Ascending aorta (tissue), 2 donors: Measurements from ENCODE around the gene PPP6R1. TPM values are rescaled to one million over a fixed set of nuclear protein-coding genes. Genes with fewer than 3 reads are reported as not detected.

Source experiments
- DNase-seq, 2 donors: peaks; one replicate each; pipeline ENCODE4 v3.0.0-alpha.2; 2019; ENCODE audit warnings: low spot score in 2 of 2
- H3K27ac ChIP-seq, 2 donors: fragments of 200-600 bp; sonication (generic); one replicate each; pipeline ENCODE4 v1.5.1; 2016 to 2017; ENCODE audit warnings: mild to moderate bottlenecking in 1 of 2
- H3K27me3 ChIP-seq: fragments of 200-600 bp; sonication (generic); one replicate; pipeline ENCODE4 v1.5.1; 2017
- H3K36me3 ChIP-seq, 2 donors: fragments of 200-600 bp; sonication (generic); one replicate each; pipeline ENCODE4 v1.5.1; 2016
- H3K4me1 ChIP-seq, 2 donors: fragments of 200-600 bp; sonication (generic); one replicate each; pipeline ENCODE4 v1.5.1; 2016 to 2017; ENCODE audit warnings: mild to moderate bottlenecking in 1 of 2
- H3K4me3 ChIP-seq, 2 donors: fragments of 200-600 bp; sonication (generic); one replicate each; pipeline ENCODE4 v1.5.1; 2016 to 2017; ENCODE audit warnings: mild to moderate bottlenecking in 1 of 2
- H3K9me3 ChIP-seq, 2 donors: fragments of 200-600 bp; sonication (generic); one replicate each; pipeline ENCODE4 v1.5.1; 2016
- CTCF ChIP-seq, 3 experiments: fragments of 200-600 bp in 2 of 3; fragments of 450-650 bp in 1 of 3; sonication (generic) in 2 of 3; IDR thresholded peaks; one replicate each; pipeline ENCODE4 v1.5.1; 2016 to 2019; ENCODE audit warnings: antibody characterized with exemption in 3 of 3, mild to moderate bottlenecking in 1 of 3, moderate library complexity in 1 of 3
- intact Hi-C: fragments of 100-400 bp; cut with DNase I; formaldehyde crosslinking; loops from one replicate; pipeline ENCODE4 v1.15.1; 2023
- total RNA-seq: library from RNA; depleted of rRNA; stranded (reverse); fragments of >200 nt; gene quantifications from one replicate; pipeline ENCODE4 v1.1.0, GENCODE V29; 2016

Gene PPP6R1
- total RNA-seq, 1 donor from 2014 or later, result 68.3 TPM

DNA sequence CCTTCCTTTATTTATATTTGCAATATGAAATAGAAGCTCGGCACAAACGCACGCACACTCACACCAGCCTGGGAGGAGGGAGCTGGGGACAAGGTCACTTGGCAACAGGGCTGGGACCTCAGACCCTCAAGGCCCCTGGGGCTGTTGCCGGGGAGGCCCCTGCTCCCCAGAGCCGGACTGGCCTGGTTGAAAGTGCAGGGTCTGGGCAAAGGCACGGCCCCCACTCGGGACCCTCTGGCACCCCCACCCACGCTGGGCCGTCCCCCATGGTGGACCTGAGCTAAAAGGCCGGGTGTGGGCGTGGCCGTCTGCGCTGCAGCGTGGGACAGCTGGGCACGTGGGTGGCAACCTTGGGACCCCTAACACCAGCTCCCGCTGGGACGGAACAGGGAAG, 29.0 kb downstream of the PPP6R1 start:
- DNase-seq, result no peak
- no peak for TF ChIP-seq CTCF (IDR thresholded peaks at IDR 0.05)
- Histone ChIP-seq H3K4me1 (no peaks in the 10 kb centered on the region), H3K36me3 (peaks cover 68 to 72% of the 10 kb centered on the region in 2 donors), H3K27me3 (no peaks in the 10 kb centered on the region), H3K27ac (no peak overlapping the region), H3K9me3 (no peaks in the 10 kb centered on the region), H3K4me3 (no peak overlapping the region)
- intact Hi-C loops, result no loop called here

GRCh38 chr19:55229145-55229788, 29.6 kb downstream of the PPP6R1 start:
- Histone ChIP-seq H3K4me1 (no peaks in the 10 kb centered on the region), H3K4me3 (no peak overlapping the region), H3K36me3 (peaks cover 66 to 68% of the 10 kb centered on the region in 2 donors), H3K9me3 (no peaks in the 10 kb centered on the region), H3K27ac (no peak overlapping the region), H3K27me3 (no peaks in the 10 kb centered on the region)
- intact Hi-C loops, result no loop called here
- no peak for DNase-seq
- no peak for TF ChIP-seq CTCF (IDR thresholded peaks at IDR 0.05)

- Histone ChIP-seq H3K4me1 (no peaks in the 10 kb centered on the region), H3K36me3 (peaks cover 62 to 63% of the 10 kb centered on the region in 2 donors), H3K27ac (no peak within 1 kb of the TSS), H3K9me3 (no peaks in the 10 kb centered on the region), H3K27me3 (no peaks in the 10 kb centered on the region), H3K4me3 (no peak within 1 kb of the TSS)
- no peak for DNase-seq
- no peak for TF ChIP-seq CTCF (IDR thresholded peaks at IDR 0.05)
- intact Hi-C loops, result no loop called here
Observed at GRCh38 chr19:55228403-55229031, 30.3 kb downstream of the PPP6R1 start, which contains the start of gene TMEM86B. TMEM86B (minus strand) TSS chr19:55228763; CDS start chr19:55228741, 22 bp downstream.

DNA sequence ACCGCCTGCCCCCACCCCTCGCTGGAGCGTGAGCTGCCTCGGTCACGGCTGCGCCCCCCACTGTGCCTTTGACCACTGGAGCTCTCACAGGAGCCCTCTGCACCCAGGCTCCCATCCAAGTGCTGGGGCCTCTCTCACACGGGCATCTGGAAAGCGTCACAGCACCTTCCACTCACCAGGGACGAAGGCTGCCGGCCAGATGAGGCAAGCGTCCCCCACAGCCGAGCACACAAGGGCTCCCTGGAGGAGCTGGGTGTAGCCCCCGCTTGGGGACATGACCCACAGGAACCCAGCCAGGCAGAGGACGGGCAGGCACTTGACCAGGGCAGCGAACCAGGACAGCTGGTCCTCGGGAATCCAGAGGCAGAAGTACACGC, 30.8 kb downstream of the PPP6R1 start:
- Histone ChIP-seq H3K36me3 (peaks cover 58 to 63% of the 10 kb centered on the region in 2 donors), H3K9me3 (no peaks in the 10 kb centered on the region), H3K4me1 (no peaks in the 10 kb centered on the region), H3K4me3 (no peak overlapping the region), H3K27me3 (no peaks in the 10 kb centered on the region), H3K27ac (no peak overlapping the region)
- TF ChIP-seq CTCF (IDR thresholded peaks at IDR 0.05), result no peak
- no peak for DNase-seq
- intact Hi-C loops, result no loop called here

GRCh38 chr19:55227241-55228014, 31.4 kb downstream of the PPP6R1 start:
- peaks cover 52 to 58% of the 10 kb centered on the region in 2 donors for H3K36me3 ChIP-seq

More at GRCh38 chr19:55227241-55228014, 31.4 kb downstream of the PPP6R1 start:
- H3K9me3 ChIP-seq, result no peaks in the 10 kb centered on the region
- H3K27me3 ChIP-seq, result no peaks in the 10 kb centered on the region
- no peak overlapping the region for H3K27ac ChIP-seq
- intact Hi-C loops, result no loop called here
- no peak overlapping the region for H3K4me3 ChIP-seq
- TF ChIP-seq CTCF (IDR thresholded peaks at IDR 0.05), result no peak
- H3K4me1 ChIP-seq, result no peaks in the 10 kb centered on the region
- no peak for DNase-seq
